ENCODE results near the gene COL26A1. TPM values are rescaled to one million over a fixed set of nuclear protein-coding genes. Genes with fewer than 3 reads are reported as not detected.
A peak's percentile ranks its signal among the peaks of the same experiment; 100 is the strongest.

Gene COL26A1
- total RNA-seq, 2 experiments from 2014 or later = not detected

- intact Hi-C loops (cut with micrococcal nuclease) = no loop called here
- no peak for ATAC-seq
These were observed 5.2 kb upstream of the COL26A1 start for GRCh38 chr7:101357433-101357832.

GRCh38 chr7:101363196-101363733, 590 bp downstream of the COL26A1 start:
- Mint-ChIP-seq H3K4me3 (no peak overlapping the region), H3K27me3 (peaks cover 14% of the 10 kb centered on the region), H3K9me3 (no peaks in the 10 kb centered on the region), H3K27ac (no peak overlapping the region), H3K4me1 (ENCODE audit: low read depth) (peaks cover 9% of the 10 kb centered on the region), H3K36me3 (ENCODE audit: low read depth) (no peaks in the 10 kb centered on the region)
- intact Hi-C loops (cut with micrococcal nuclease) = no loop called here
- TF ChIP-seq, protein P1, sequence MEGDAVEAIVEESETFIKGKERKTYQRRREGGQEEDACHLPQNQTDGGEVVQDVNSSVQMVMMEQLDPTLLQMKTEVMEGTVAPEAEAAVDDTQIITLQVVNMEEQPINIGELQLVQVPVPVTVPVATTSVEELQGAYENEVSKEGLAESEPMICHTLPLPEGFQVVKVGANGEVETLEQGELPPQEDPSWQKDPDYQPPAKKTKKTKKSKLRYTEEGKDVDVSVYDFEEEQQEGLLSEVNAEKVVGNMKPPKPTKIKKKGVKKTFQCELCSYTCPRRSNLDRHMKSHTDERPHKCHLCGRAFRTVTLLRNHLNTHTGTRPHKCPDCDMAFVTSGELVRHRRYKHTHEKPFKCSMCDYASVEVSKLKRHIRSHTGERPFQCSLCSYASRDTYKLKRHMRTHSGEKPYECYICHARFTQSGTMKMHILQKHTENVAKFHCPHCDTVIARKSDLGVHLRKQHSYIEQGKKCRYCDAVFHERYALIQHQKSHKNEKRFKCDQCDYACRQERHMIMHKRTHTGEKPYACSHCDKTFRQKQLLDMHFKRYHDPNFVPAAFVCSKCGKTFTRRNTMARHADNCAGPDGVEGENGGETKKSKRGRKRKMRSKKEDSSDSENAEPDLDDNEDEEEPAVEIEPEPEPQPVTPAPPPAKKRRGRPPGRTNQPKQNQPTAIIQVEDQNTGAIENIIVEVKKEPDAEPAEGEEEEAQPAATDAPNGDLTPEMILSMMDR (IDR thresholded peaks at IDR 0.05) = no peak
- ChIA-PET CTCF (interaction anchor here (0.9 to 4.3 kb wide), 8 partner anchors 9 to 144 kb away, joined by 3 to 22 read pairs (median 6); no protein-coding TSS in a partner anchor), POLR2A (no interaction called here)
- no peak for DNase-seq
- ATAC-seq = no peak

More at GRCh38 chr7:101357433-101357832, 5.2 kb upstream of the COL26A1 start:
- no peaks in the 10 kb centered on the region for H3K36me3 Mint-ChIP-seq (ENCODE audit: low read depth)
- no peak overlapping the region for H3K4me3 Mint-ChIP-seq
- H3K27ac Mint-ChIP-seq = no peak overlapping the region
- H3K4me1 Mint-ChIP-seq (ENCODE audit: low read depth) = peaks cover 5% of the 10 kb centered on the region
- TF ChIP-seq, protein P1 (IDR thresholded peaks at IDR 0.05) = no peak
- DNase-seq = no peak
- POLR2A ChIA-PET = no interaction called here
- peaks cover 13% of the 10 kb centered on the region for H3K27me3 Mint-ChIP-seq
- H3K9me3 Mint-ChIP-seq = no peaks in the 10 kb centered on the region
- CTCF ChIA-PET = no interaction called here

- Mint-ChIP-seq H3K4me1 (ENCODE audit: low read depth) (peaks cover 9% of the 10 kb centered on the region), H3K36me3 (ENCODE audit: low read depth) (no peaks in the 10 kb centered on the region), H3K4me3 (no peak overlapping the region), H3K27me3 (peaks cover 14% of the 10 kb centered on the region), H3K9me3 (no peaks in the 10 kb centered on the region), H3K27ac (no peak overlapping the region)
- TF ChIP-seq, protein P1 (IDR thresholded peaks at IDR 0.05) = peak; percentile 94
- ATAC-seq (peak; percentile 91), DNase-seq (peak; percentile 77)
- CTCF ChIA-PET = interaction anchor here (0.6 to 4.3 kb wide), 24 partner anchors 9 to 171 kb away, joined by 3 to 32 read pairs (median 4); no protein-coding TSS in a partner anchor
- POLR2A ChIA-PET = no interaction called here
- intact Hi-C loops (cut with micrococcal nuclease) = loop anchor here (2.0 kb wide), 1 partner anchor 143 kb away; no protein-coding TSS in a partner anchor
These were observed 1.2 kb downstream of the COL26A1 start for GRCh38 chr7:101363734-101364374.

DNA sequence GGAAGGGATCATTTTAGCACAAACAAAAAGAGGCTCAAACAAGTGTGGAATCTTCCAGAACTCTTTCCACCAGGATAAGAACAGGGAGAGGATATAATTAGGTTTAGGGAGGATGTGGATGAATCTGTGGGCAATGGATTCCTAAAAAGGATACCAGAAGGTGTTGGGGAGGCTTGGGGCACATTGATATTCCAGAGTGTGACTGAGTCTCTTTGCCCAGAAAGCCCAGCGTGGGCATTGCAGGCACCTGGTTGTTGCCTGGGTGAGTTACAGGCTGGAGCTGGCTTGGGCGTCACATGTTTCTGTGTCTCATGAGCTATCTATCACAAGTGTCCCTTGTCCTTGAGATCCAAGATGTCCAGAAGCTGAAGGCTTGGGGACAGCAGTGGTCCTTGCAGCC, 3.3 kb downstream of the COL26A1 start:
- no peak overlapping the region for H3K4me3 Mint-ChIP-seq

More for the DNA sequence above, 3.3 kb downstream of the COL26A1 start:
- CTCF ChIA-PET = interaction anchor here (0.6 kb wide), 1 partner anchor 17 kb away, joined by 4 read pairs; no protein-coding TSS in a partner anchor
- POLR2A ChIA-PET = no interaction called here
- H3K27ac Mint-ChIP-seq = no peak overlapping the region
- no peaks in the 10 kb centered on the region for H3K9me3 Mint-ChIP-seq
- DNase-seq (no peak), ATAC-seq (no peak)
- intact Hi-C loops (cut with micrococcal nuclease) = loop anchor here (2.0 to 5.0 kb wide), 2 partner anchors 41 to 141 kb away; no protein-coding TSS in a partner anchor
- H3K36me3 Mint-ChIP-seq (ENCODE audit: low read depth) = no peaks in the 10 kb centered on the region
- H3K4me1 Mint-ChIP-seq (ENCODE audit: low read depth) = peaks cover 15% of the 10 kb centered on the region
- peaks cover 14% of the 10 kb centered on the region for H3K27me3 Mint-ChIP-seq
- TF ChIP-seq, protein P1 (IDR thresholded peaks at IDR 0.05) = no peak

Data from activated CD8-positive, alpha-beta T cell treated with anti-CD3 and anti-CD28 coated beads for 36 hours (primary cell).